B cell (primary cell): Measurements from ENCODE around the gene DDR2. TPM values are rescaled to one million over a fixed set of nuclear protein-coding genes. Genes with fewer than 3 reads are reported as not detected.

Experiments used
- ATAC-seq: fragments of 200-7000 bp; cut with Tn5 transposase; one replicate; pipeline ENCODE4 v1.10.0; 2021; ENCODE audit warnings: low read depth, mild to moderate bottlenecking, moderate number of reproducible peaks, moderate library complexity
- CTCF ChIA-PET: fragments of 350-600 bp; sonication (Branson Sonifier 250); formaldehyde crosslinking; loops from one replicate; lab custom pipeline; 2021; ENCODE audit warnings: antibody characterized with exemption, inconsistent platforms; lab: Charles Lee
- POLR2A ChIA-PET: fragments of 350-600 bp; sonication (Branson Sonifier 250); formaldehyde crosslinking; loops from one replicate; lab custom pipeline; 2021; ENCODE audit warnings: antibody characterized with exemption; lab: Charles Lee
- DNase-seq: peaks from one replicate; pipeline ENCODE4 v3.0.0; 2013
- H2AFZ ChIP-seq: 2 replicates; pipeline ENCODE4 v1.6.1; 2012; ENCODE audit warnings: mild to moderate bottlenecking, low read depth, low read length; ENCODE audit not compliant: insufficient read depth, poor library complexity, severe bottlenecking
- H3K27ac ChIP-seq, 2 donors: 1 replicate in 1 of 2; 2 replicates in 1 of 2; pipeline ENCODE4 v1.5.1; 2012 to 2013; ENCODE audit warnings: low read length in 2 of 2, mild to moderate bottlenecking in 2 of 2, moderate library complexity in 1 of 2
- H3K27me3 ChIP-seq, 4 experiments: fragments of 200-600 bp in 1 of 4; sonication (generic) in 1 of 4; replicated peaks in 1 of 4; 1 replicate in 2 of 4; 2 replicates in 2 of 4; pipeline versions ENCODE4 v1.6.1 to v1.7.0; 2013 to 2016; ENCODE audit warnings: low read length in 3 of 4, mild to moderate bottlenecking in 2 of 4, mixed read lengths in 1 of 4, moderate library complexity in 1 of 4; ENCODE audit not compliant: insufficient read depth in 4 of 4, control insufficient read depth in 3 of 4; ENCODE audit errors: control extremely low read depth in 1 of 4
- H3K36me3 ChIP-seq, 2 experiments: replicated peaks in 1 of 2; 1 replicate in 1 of 2; 2 replicates in 1 of 2; pipeline versions ENCODE4 v1.6.1 to v1.7.1; 2013; ENCODE audit warnings: low read length in 1 of 2; ENCODE audit not compliant: insufficient read depth in 2 of 2, control insufficient read depth in 1 of 2; ENCODE audit errors: control extremely low read depth in 1 of 2, extremely low read depth in 1 of 2
- H3K4me1 ChIP-seq, 2 donors: fragments of 200-600 bp in 1 of 2; sonication (generic) in 1 of 2; 1 replicate in 1 of 2; 2 replicates in 1 of 2; pipeline versions ENCODE4 v1.5.1 to v1.6.1; 2013 to 2017; ENCODE audit warnings: low read length in 2 of 2; ENCODE audit not compliant: control insufficient read depth in 2 of 2, insufficient read depth in 2 of 2
- H3K4me2 ChIP-seq: replicated peaks from 2 replicates; pipeline ENCODE3; 2012; ENCODE audit warnings: mild to moderate bottlenecking, low read depth, low read length; ENCODE audit not compliant: poor library complexity, severe bottlenecking
- H3K4me3 ChIP-seq, 5 experiments: fragments of 200-600 bp in 1 of 5; sonication (generic) in 1 of 5; 1 replicate in 3 of 5; 2 replicates in 2 of 5; pipeline versions ENCODE4 v1.5.1 to v1.7.0; 2011 to 2016; ENCODE audit warnings: low read length in 4 of 5, mild to moderate bottlenecking in 4 of 5, low read depth in 2 of 5, control low read depth in 1 of 5, moderate library complexity in 1 of 5; ENCODE audit not compliant: insufficient read depth in 1 of 5; ENCODE audit errors: control extremely low read depth in 1 of 5, extremely low read depth in 1 of 5
- H3K79me2 ChIP-seq: fragments of 200-600 bp; sonication (generic); one replicate; pipeline ENCODE4 v1.6.0; 2016; ENCODE audit warnings: low read length; ENCODE audit not compliant: control insufficient read depth, insufficient read depth
- H3K9ac ChIP-seq: fragments of 200-600 bp; sonication (generic); 2 replicates; pipeline ENCODE4 v1.6.1; 2017; ENCODE audit warnings: mild to moderate bottlenecking, low read length, moderate library complexity
- H3K9me3 ChIP-seq, 3 donors: one replicate each; pipeline versions ENCODE4 v1.6.1 to v1.7.1; 2013; ENCODE audit warnings: low read length in 2 of 3; ENCODE audit not compliant: control insufficient read depth in 2 of 3, insufficient read depth in 1 of 3; ENCODE audit errors: control extremely low read depth in 1 of 3
- H4K20me1 ChIP-seq: 2 replicates; pipeline ENCODE4 v1.6.0; 2012; ENCODE audit warnings: mild to moderate bottlenecking, low read length; ENCODE audit not compliant: insufficient read depth, control insufficient read depth, poor library complexity, severe bottlenecking
- H3K27ac Mint-ChIP-seq: one replicate; pipeline ENCODE4 v1.8.0; 2021; ENCODE audit warnings: mixed read lengths
- H3K27me3 Mint-ChIP-seq: one replicate; pipeline ENCODE4 v1.8.0; 2021; ENCODE audit warnings: mixed read lengths
- H3K4me1 Mint-ChIP-seq: one replicate; pipeline ENCODE4 v1.8.0; 2021; ENCODE audit warnings: mixed read lengths
- H3K4me3 Mint-ChIP-seq: one replicate; pipeline ENCODE4 v1.8.0; 2021; ENCODE audit warnings: mixed read lengths
- H3K9me3 Mint-ChIP-seq: one replicate; pipeline ENCODE4 v1.8.0; 2022; ENCODE audit warnings: mixed read lengths; ENCODE audit not compliant: insufficient read depth
- EZH2 ChIP-seq: IDR thresholded peaks from 2 replicates; pipeline ENCODE4 v1.6.1; 2012; ENCODE audit warnings: borderline replicate concordance, low read depth, mild to moderate bottlenecking, moderate library complexity, low read length; ENCODE audit not compliant: insufficient read depth, poor library complexity, severe bottlenecking
- WGBS: methylation state at CpG from one replicate; pipeline ENCODE4 v1.1.5; 2013; ENCODE audit warnings: missing lambda C conversion rate; ENCODE audit not compliant: insufficient coverage; 5-methylcytosine and 5-hydroxymethylcytosine counted together
- intact Hi-C: fragments of 100-400 bp; cut with micrococcal nuclease; formaldehyde crosslinking; loops from one replicate; pipeline ENCODE4 v1.10.0; 2022
- polyA plus RNA-seq: library from polyadenylated mRNA; depleted of rRNA; stranded (reverse); fragments of >200 nt; gene quantifications from 2 replicates; pipeline ENCODE4 v1.2.3, GENCODE V29; 2012
- total RNA-seq, 2 donors: library from RNA; stranded (reverse); fragments of 120-200 nt in 1 of 2; gene quantifications; 1 replicate in 1 of 2; 2 replicates in 1 of 2; pipeline versions ENCODE4 v1.2.3 to v1.2.4, GENCODE V29; 2013 to 2022
- TF ChIP-seq, protein P1 (sequence below): fragments of 200-600 bp; IDR thresholded peaks from one replicate; pipeline ENCODE4 v1.8.0; 2022; ENCODE audit warnings: antibody characterized with exemption, mild to moderate bottlenecking

The DDR2 gene
- total and polyA plus RNA-seq, 2 donors (not counting 1 experiment from before 2014, with no cell fraction given) = 0.12 to 0.24 TPM

DNA sequence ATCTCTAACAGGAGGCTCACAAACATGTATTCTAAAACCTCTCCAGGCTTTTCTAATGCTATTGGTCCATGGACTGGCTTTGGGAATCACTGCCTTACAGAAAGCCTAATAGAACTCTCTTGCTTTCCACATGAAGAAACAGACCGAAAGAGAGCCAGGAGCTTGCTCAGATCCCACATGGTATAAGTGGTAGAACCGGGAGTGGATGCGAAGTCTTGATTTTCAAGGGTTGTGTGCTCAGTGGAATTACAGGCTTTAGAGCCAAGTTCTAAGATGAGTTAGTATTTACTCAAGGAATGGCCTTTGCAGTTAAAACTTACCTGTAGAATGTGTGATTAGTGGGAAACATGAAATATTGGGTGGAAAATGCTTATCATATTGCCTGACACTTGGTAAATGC, 103.9 kb downstream of the DDR2 start:
- peaks cover 11% of the 10 kb centered on the region for H3K27me3 Mint-ChIP-seq
- H3K4me2 ChIP-seq = no peak overlapping the region
- POLR2A ChIA-PET = no interaction called here

DNA sequence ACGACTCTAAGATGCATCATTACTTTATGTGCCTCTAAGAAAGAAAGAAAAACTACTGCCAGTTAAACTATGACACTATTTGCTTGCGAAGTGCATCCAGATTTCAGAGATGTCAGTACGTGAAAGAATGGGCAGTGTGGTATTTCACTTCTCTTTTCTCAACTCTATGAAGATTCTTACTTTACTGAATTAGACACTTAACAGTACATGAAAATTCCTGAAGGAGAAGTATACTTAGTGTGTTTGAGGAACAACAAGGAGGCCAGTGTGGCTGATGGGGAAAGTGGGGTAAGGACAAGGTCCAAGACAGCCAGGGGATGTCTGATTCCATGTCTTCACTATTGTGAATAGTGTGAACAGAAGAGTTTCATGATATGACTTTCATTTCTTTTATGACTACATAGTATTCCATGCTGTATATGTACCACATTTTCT, 104.4 kb downstream of the DDR2 start:
- Histone ChIP-seq H3K9ac (no peak overlapping the region), H3K27me3 (no peaks in the 10 kb centered on the region), H3K36me3 (no peaks in the 10 kb centered on the region), H2AFZ (no peak overlapping the region), H4K20me1 (no peaks in the 10 kb centered on the region), H3K79me2 (no peaks in the 10 kb centered on the region), H3K4me1 (no peaks in the 10 kb centered on the region), H3K4me3 (no peak overlapping the region), H3K9me3 (peaks cover 0 to 4% (median 0%) of the 10 kb centered on the region in 3 donors), H3K27ac (no peak overlapping the region), H3K4me2 (no peak overlapping the region)
- ChIA-PET POLR2A (no interaction called here), CTCF (no interaction called here)
- peaks cover 11% of the 10 kb centered on the region for H3K27me3 Mint-ChIP-seq
- WGBS = no CpG with 5 or more reads among the region's 3 CpGs
- no peak overlapping the region for H3K27ac Mint-ChIP-seq
- H3K9me3 Mint-ChIP-seq = no peaks in the 10 kb centered on the region
- ATAC-seq (no peak), DNase-seq (no peak)
- H3K4me1 Mint-ChIP-seq = no peaks in the 10 kb centered on the region
- H3K4me3 Mint-ChIP-seq = no peak overlapping the region
- intact Hi-C loops = no loop called here
- TF ChIP-seq, protein P1, sequence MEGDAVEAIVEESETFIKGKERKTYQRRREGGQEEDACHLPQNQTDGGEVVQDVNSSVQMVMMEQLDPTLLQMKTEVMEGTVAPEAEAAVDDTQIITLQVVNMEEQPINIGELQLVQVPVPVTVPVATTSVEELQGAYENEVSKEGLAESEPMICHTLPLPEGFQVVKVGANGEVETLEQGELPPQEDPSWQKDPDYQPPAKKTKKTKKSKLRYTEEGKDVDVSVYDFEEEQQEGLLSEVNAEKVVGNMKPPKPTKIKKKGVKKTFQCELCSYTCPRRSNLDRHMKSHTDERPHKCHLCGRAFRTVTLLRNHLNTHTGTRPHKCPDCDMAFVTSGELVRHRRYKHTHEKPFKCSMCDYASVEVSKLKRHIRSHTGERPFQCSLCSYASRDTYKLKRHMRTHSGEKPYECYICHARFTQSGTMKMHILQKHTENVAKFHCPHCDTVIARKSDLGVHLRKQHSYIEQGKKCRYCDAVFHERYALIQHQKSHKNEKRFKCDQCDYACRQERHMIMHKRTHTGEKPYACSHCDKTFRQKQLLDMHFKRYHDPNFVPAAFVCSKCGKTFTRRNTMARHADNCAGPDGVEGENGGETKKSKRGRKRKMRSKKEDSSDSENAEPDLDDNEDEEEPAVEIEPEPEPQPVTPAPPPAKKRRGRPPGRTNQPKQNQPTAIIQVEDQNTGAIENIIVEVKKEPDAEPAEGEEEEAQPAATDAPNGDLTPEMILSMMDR = no peak
- TF ChIP-seq EZH2 = no peak

More for the DNA sequence above, 103.9 kb downstream of the DDR2 start:
- Histone ChIP-seq H3K9me3 (peaks cover 0 to 4% (median 0%) of the 10 kb centered on the region in 3 donors), H4K20me1 (no peaks in the 10 kb centered on the region), H2AFZ (no peak overlapping the region), H3K27ac (no peak overlapping the region), H3K79me2 (no peaks in the 10 kb centered on the region), H3K36me3 (no peaks in the 10 kb centered on the region), H3K4me3 (no peak overlapping the region), H3K9ac (no peak overlapping the region), H3K4me1 (no peaks in the 10 kb centered on the region), H3K27me3 (no peaks in the 10 kb centered on the region)
- intact Hi-C loops = no loop called here
- CTCF ChIA-PET = no interaction called here
- no peak for ATAC-seq
- no peak overlapping the region for H3K4me3 Mint-ChIP-seq
- no peak for DNase-seq
- no peak for TF ChIP-seq EZH2
- TF ChIP-seq, protein P1 = no peak
- WGBS = 100% methylated on average over 2 of the region's 3 CpGs
- H3K27ac Mint-ChIP-seq = no peak overlapping the region
- no peaks in the 10 kb centered on the region for H3K4me1 Mint-ChIP-seq
- H3K9me3 Mint-ChIP-seq = no peaks in the 10 kb centered on the region
